NCI-H82 (cell line): ENCODE results near the gene RFX6.

Source experiments
- DNase-seq: peaks from one replicate; lab custom pipeline; 2025; lab: John Stamatoyannopoulos, UW

RFX6 gene

DNA sequence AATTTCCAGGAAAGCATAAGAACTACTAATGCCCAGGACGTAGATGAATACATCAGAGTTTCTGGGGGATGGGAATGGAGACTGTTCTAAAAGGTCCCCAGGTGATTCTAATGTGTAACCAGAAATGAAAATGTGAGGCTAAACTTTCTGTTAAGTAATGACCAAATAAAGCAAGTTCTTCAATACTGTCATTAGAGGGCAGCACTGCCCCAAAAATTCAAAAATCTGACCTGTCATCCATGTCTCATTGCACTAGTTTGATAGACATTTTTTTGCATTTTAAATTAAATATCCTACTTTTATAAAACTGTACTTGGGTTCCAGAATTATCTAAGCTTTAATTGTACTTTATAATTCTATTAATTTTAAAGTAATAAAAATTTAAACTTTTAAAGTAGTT is 94.9 kb downstream of the RFX6 start:
- DNase-seq = peak; percentile 71

DNA sequence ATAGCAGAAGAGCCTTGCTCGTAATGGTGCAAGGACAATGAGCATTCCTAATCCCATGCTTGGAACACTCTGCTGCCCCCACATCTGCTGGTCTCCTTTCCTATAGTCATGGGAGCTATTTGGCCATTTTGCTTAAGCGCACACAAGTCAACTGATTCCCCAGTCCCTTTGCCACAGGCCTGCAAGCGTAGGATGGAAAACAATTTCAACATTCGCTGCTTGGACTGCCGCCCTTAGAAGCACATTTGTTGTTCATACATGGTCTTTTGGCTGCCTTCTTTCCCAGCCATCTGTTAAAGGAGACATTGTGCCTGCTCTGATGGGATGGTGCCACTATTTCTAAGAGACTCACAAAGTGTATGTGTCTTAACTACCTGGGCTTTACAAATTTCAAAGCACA is 96.9 kb downstream of the RFX6 start:
- DNase-seq = no peak

DNA sequence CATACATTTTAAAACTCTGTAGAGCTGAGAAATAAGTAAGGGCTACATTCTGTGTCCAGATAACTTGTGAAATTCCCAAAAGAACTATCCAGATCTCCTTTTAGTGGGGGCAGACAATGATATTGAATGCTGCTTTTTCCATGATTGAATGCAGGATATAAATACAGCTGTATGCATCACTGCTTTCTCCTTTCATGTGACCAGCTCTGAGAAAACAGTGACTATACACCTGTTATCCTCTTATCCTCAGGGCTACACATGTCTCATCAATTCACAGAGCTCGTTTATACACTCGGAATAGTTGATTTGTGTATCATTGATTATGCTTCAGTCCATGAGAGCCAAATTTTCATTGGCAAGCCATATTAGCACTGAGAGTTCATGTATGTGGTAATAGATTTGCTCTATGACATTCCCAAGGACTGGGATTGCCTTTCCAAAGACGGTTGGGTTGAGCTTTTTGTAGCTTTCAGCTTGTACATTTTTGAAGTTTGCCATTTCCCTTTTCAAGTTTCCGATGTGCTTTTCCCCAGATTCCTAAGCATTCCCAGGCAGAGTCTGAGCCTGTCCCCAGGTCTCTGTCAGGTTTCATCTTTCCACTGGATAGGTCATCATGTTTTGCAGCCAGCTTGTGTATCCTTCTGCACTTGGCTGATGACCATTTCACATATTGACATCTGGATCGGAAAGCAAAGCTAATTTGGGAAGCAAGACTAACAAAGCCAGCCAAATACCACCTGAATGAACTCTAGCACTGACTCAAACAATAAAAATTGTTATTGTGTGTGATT is 97.7 kb downstream of the RFX6 start:
- DNase-seq = no peak

DNA sequence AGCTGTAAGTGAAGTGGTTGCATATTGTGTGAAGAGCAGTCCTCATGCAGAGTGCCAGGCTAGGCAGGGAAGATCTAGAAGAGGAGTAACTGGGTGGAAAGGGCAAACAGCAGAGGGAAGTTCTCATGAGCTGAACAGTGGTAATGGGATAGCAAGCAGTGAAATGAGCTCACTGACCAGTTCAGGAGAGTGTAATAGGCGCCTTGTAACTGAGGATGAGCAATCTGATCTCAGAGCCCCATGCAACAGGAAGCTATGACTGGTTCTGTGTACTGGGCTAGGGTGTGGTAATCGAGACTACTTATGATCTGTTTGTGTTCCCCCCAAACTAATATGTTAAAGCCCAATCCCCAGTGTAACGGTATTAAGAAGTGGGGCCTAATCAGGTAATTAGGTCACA is 98.6 kb downstream of the RFX6 start:
- DNase-seq = peak; percentile 48

DNA sequence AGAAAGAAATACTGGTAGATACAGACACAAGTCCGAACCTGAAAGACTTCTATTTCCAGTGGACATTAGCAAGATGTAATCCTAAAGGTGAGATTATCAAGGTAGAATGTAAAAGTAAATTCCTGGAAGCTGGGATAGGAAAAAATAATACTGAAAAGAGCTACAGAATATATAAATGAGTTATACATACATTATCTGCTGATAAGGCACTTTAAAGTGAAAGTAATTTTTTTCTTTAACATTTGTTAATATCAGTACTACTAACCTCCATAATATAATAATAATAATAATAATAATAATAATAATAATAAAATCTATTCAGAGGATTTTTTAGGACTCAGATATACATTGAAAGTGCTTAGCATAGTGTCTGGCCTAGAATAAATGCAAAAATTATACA is 102.5 kb downstream of the RFX6 start:
- DNase-seq = no peak
